A673 (cell line): ENCODE results near the gene SYTL3. TPM values are rescaled to one million over a fixed set of nuclear protein-coding genes. Genes with fewer than 3 reads are reported as not detected.

Experiments
- BruUV-seq: library from RNA; stranded (reverse); fragments of 400-500 nt; replicated peaks from 2 replicates; lab custom pipeline; 2021; lab: Mats Ljungman, UMichigan
- CTCF ChIA-PET: fragments of 300-600 bp; sonication (Branson Sonifier 250); formaldehyde crosslinking; loops from one replicate; lab custom pipeline; 2022; ENCODE audit warnings: antibody characterized with exemption; lab: Charles Lee
- POLR2A ChIA-PET: fragments of 300-600 bp; sonication (Branson Sonifier 250); formaldehyde crosslinking; loops from one replicate; lab custom pipeline; 2022; ENCODE audit warnings: antibody characterized with exemption; ENCODE audit not compliant: low non-redundant PET; lab: Charles Lee
- DNase-seq: peaks from one replicate; pipeline ENCODE4 v3.0.0-alpha.2; 2015; ENCODE audit warnings: low spot score
- H3K27ac ChIP-seq: fragments of 200-600 bp; sonication (generic); 2 replicates; pipeline ENCODE4 v1.5.1; 2016; ENCODE audit warnings: mixed run types, low read depth, mild to moderate bottlenecking, mixed read lengths, antibody characterized with exemption, low read length; ENCODE audit not compliant: poor library complexity, severe bottlenecking
- H3K27me3 ChIP-seq: fragments of 200-600 bp; sonication (generic); replicated peaks from 2 replicates; pipeline ENCODE4 v1.6.1; 2017; ENCODE audit warnings: mixed run types, low read depth, mild to moderate bottlenecking, mixed read lengths, antibody characterized with exemption, low read length; ENCODE audit not compliant: insufficient read depth, poor library complexity
- H3K36me3 ChIP-seq: fragments of 200-600 bp; sonication (generic); 2 replicates; pipeline ENCODE4 v1.6.1; 2016; ENCODE audit warnings: mixed run types, mild to moderate bottlenecking, mixed read lengths, antibody characterized with exemption, low read length; ENCODE audit not compliant: insufficient read depth, poor library complexity, severe bottlenecking
- H3K4me1 ChIP-seq: fragments of 200-600 bp; sonication (generic); 2 replicates; pipeline ENCODE4 v1.6.1; 2017; ENCODE audit warnings: mixed run types, mild to moderate bottlenecking, mixed read lengths, antibody characterized with exemption, low read length; ENCODE audit not compliant: insufficient read depth, poor library complexity, severe bottlenecking
- H3K4me3 ChIP-seq: fragments of 200-600 bp; sonication (generic); 2 replicates; pipeline ENCODE4 v1.5.1; 2016; ENCODE audit warnings: low read depth, mixed run types, mild to moderate bottlenecking, mixed read lengths, low read length; ENCODE audit not compliant: poor library complexity, severe bottlenecking
- H3K9me3 ChIP-seq: fragments of 200-600 bp; sonication (generic); 2 replicates; pipeline ENCODE4 v1.6.1; 2016; ENCODE audit warnings: mixed run types, low read depth, mild to moderate bottlenecking, mixed read lengths, antibody characterized with exemption, low read length; ENCODE audit not compliant: poor library complexity, severe bottlenecking
- CTCF ChIP-seq: fragments of 300-800, 200-600 bp; sonication (generic); conservative IDR thresholded peaks from 2 replicates; pipeline ENCODE4 v1.5.1; 2017; ENCODE audit warnings: low read depth, mild to moderate bottlenecking, antibody characterized with exemption, low read length, moderate library complexity, mixed read lengths
- EZH2 ChIP-seq: fragments of 200-600 bp; sonication (generic); IDR thresholded peaks from 2 replicates; pipeline ENCODE4 v1.6.1; 2017; ENCODE audit warnings: borderline replicate concordance, low read depth, mild to moderate bottlenecking, mixed read lengths, antibody characterized with exemption, low read length; ENCODE audit not compliant: poor library complexity, severe bottlenecking
- intact Hi-C: fragments of 100-400 bp; cut with micrococcal nuclease; formaldehyde crosslinking; loops from one replicate; pipeline ENCODE4 v1.10.0; 2022; ENCODE audit not compliant: unreplicated experiment
- total RNA-seq: library from RNA; stranded (reverse); gene quantifications from 2 replicates; pipeline ENCODE4 v1.2.3, GENCODE V29; 2021

The SYTL3 gene
- total RNA-seq, 1 experiment from 2014 or later = 0.82 TPM

GRCh38 chr6:158660333-158660754, 10.5 kb downstream of the SYTL3 start:
- Histone ChIP-seq H3K27ac (no peak overlapping the region), H3K4me1 (peaks cover 22% of the 10 kb centered on the region), H3K27me3 (no peaks in the 10 kb centered on the region), H3K9me3 (no peaks in the 10 kb centered on the region), H3K36me3 (no peaks in the 10 kb centered on the region), H3K4me3 (no peak overlapping the region)
- POLR2A ChIA-PET = interaction anchor here (0.7 kb wide), 1 partner anchor 125 kb away, joined by 4 read pairs; no protein-coding TSS in a partner anchor
- CTCF ChIA-PET = interaction anchor here (0.5 to 1.1 kb wide), 6 partner anchors 13 to 446 kb away, joined by 3 to 8 read pairs (median 6); no protein-coding TSS in a partner anchor
- no TSS peak for BruUV-seq
- intact Hi-C loops = no loop called here
- no peak for DNase-seq
- TF ChIP-seq CTCF (peak; percentile 69), EZH2 (no peak)

GRCh38 chr6:158661156-158661685, 11.4 kb downstream of the SYTL3 start:
- H3K4me1 ChIP-seq = peaks cover 16% of the 10 kb centered on the region
- CTCF ChIA-PET = no interaction called here
- no TSS peak for BruUV-seq
- H3K36me3 ChIP-seq = no peaks in the 10 kb centered on the region
- no peak for DNase-seq
- no peaks in the 10 kb centered on the region for H3K27me3 ChIP-seq
- POLR2A ChIA-PET = interaction anchor here (0.7 kb wide), 2 partner anchors 79 to 532 kb away, joined by 4 read pairs; no protein-coding TSS in a partner anchor
- H3K4me3 ChIP-seq = no peak overlapping the region
- no peaks in the 10 kb centered on the region for H3K9me3 ChIP-seq
- no peak overlapping the region for H3K27ac ChIP-seq
- intact Hi-C loops = no loop called here
- TF ChIP-seq EZH2 (no peak), CTCF (no peak)

GRCh38 chr6:158662607-158662953, 12.7 kb downstream of the SYTL3 start:
- DNase-seq = no peak
- Histone ChIP-seq H3K9me3 (no peaks in the 10 kb centered on the region), H3K27ac (no peak overlapping the region), H3K4me1 (peaks cover 16% of the 10 kb centered on the region), H3K27me3 (no peaks in the 10 kb centered on the region), H3K36me3 (no peaks in the 10 kb centered on the region), H3K4me3 (no peak overlapping the region)
- ChIA-PET CTCF (no interaction called here), POLR2A (interaction anchor here (0.6 kb wide), 1 partner anchor 28 kb away, joined by 4 read pairs; no protein-coding TSS in a partner anchor)
- intact Hi-C loops = no loop called here
- no TSS peak for BruUV-seq
- no peak for TF ChIP-seq EZH2
- no peak for TF ChIP-seq CTCF
